WTC11 (cell line): ENCODE measurements around the gene EFCAB5. TPM values are rescaled to one million over a fixed set of nuclear protein-coding genes. Genes with fewer than 3 reads are reported as not detected.

Experiments
- ATAC-seq: fragments of 200-7000 bp; cut with Tn5 transposase; 2 replicates; pipeline ENCODE4 v1.10.0; 2021; ENCODE audit warnings: mild to moderate bottlenecking, moderate library complexity
- CTCF ChIA-PET: fragments of 300-600 bp; sonication (Branson Sonifier 250); formaldehyde crosslinking; loops from one replicate; lab custom pipeline; 2021; ENCODE audit warnings: antibody characterized with exemption; lab: Charles Lee
- POLR2A ChIA-PET: fragments of 350-600 bp; sonication (Branson Sonifier 250); formaldehyde crosslinking; loops from one replicate; lab custom pipeline; 2021; ENCODE audit warnings: antibody characterized with exemption; lab: Charles Lee
- DNase-seq: peaks from one replicate; pipeline ENCODE4 v3.0.0; 2021; ENCODE audit warnings: low spot score
- H3K27ac Mint-ChIP-seq: 2 replicates; pipeline ENCODE4 v1.8.0; 2021; ENCODE audit warnings: mixed read lengths
- H3K27me3 Mint-ChIP-seq: 2 replicates; pipeline ENCODE4 v1.8.0; 2021; ENCODE audit warnings: low read depth, mild to moderate bottlenecking, moderate library complexity, mixed read lengths
- H3K36me3 Mint-ChIP-seq: 2 replicates; pipeline ENCODE4 v1.8.0; 2021; ENCODE audit warnings: mixed read lengths
- H3K4me1 Mint-ChIP-seq: 2 replicates; pipeline ENCODE4 v1.8.0; 2022; ENCODE audit warnings: mixed read lengths
- H3K4me3 Mint-ChIP-seq: 2 replicates; pipeline ENCODE4 v1.8.0; 2021; ENCODE audit warnings: mild to moderate bottlenecking, moderate library complexity, mixed read lengths
- H3K9me3 Mint-ChIP-seq: 2 replicates; pipeline ENCODE4 v1.8.0; 2021; ENCODE audit warnings: mixed read lengths
- ARID4B ChIP-seq: sonication (generic); formaldehyde crosslinking; IDR thresholded peaks from 2 replicates; pipeline ENCODE4 v1.8.0; 2023; ENCODE audit warnings: missing genetic modification reagents, mild to moderate bottlenecking, borderline replicate concordance
- CDX4 ChIP-seq: fragments of 250-450 bp; sonication (Bioruptor Pico); IDR thresholded peaks from 2 replicates; pipeline ENCODE4 v1.9.0; 2021; ENCODE audit warnings: moderate library complexity, mild to moderate bottlenecking, inconsistent platforms, borderline replicate concordance
- E2F1 ChIP-seq: sonication (generic); formaldehyde crosslinking; IDR thresholded peaks from 2 replicates; pipeline ENCODE4 v1.8.0; 2022; ENCODE audit warnings: mild to moderate bottlenecking, missing genetic modification reagents
- E2F4 ChIP-seq: sonication (generic); formaldehyde crosslinking; IDR thresholded peaks from 2 replicates; pipeline ENCODE4 v1.8.1; 2022; ENCODE audit warnings: low read depth, mild to moderate bottlenecking, moderate library complexity, missing genetic modification reagents, borderline replicate concordance
- ELF4 ChIP-seq: sonication (generic); formaldehyde crosslinking; IDR thresholded peaks from 2 replicates; pipeline ENCODE4 v1.8.1; 2022; ENCODE audit warnings: low read depth, mild to moderate bottlenecking, moderate library complexity, missing genetic modification reagents
- EMX1 ChIP-seq: fragments of 250-450 bp; sonication (Bioruptor Pico); IDR thresholded peaks from 2 replicates; pipeline ENCODE4 v1.8.0; 2021; ENCODE audit warnings: mild to moderate bottlenecking
- FOXJ3 ChIP-seq: sonication (generic); formaldehyde crosslinking; IDR thresholded peaks from 2 replicates; pipeline ENCODE4 v1.9.0; 2021; ENCODE audit warnings: missing genetic modification reagents, mild to moderate bottlenecking, borderline replicate concordance
- GABPB1 ChIP-seq: sonication (generic); formaldehyde crosslinking; IDR thresholded peaks from 2 replicates; pipeline ENCODE4 v1.8.1; 2023; ENCODE audit warnings: mild to moderate bottlenecking, missing genetic modification reagents
- HMGA2 ChIP-seq: fragments of 250-450 bp; sonication (Bioruptor Pico); IDR thresholded peaks from 2 replicates; pipeline ENCODE4 v1.4.0; 2021; ENCODE audit warnings: mild to moderate bottlenecking, moderate library complexity
- HMGXB4 ChIP-seq: sonication (generic); formaldehyde crosslinking; IDR thresholded peaks from 2 replicates; pipeline ENCODE4 v1.8.1; 2023; ENCODE audit warnings: mild to moderate bottlenecking, moderate library complexity, missing genetic modification reagents
- IRF2 ChIP-seq: sonication (generic); formaldehyde crosslinking; IDR thresholded peaks from 2 replicates; pipeline ENCODE4 v1.8.0; 2022; ENCODE audit warnings: low read depth, missing genetic modification reagents, borderline replicate concordance
- JAZF1 ChIP-seq: fragments of 250-450 bp; sonication (Bioruptor Pico); IDR thresholded peaks from 2 replicates; pipeline ENCODE4 v1.9.0; 2021; ENCODE audit warnings: moderate library complexity, mild to moderate bottlenecking, inconsistent platforms
- MAX ChIP-seq: sonication (generic); formaldehyde crosslinking; IDR thresholded peaks from 2 replicates; pipeline ENCODE4 v1.8.0; 2022; ENCODE audit warnings: mild to moderate bottlenecking, missing genetic modification reagents
- NFATC4 ChIP-seq: fragments of 250-450 bp; sonication (Bioruptor Pico); IDR thresholded peaks from 2 replicates; pipeline ENCODE4 v1.9.0; 2021; ENCODE audit warnings: mild to moderate bottlenecking
- SMAD4 ChIP-seq: sonication (generic); formaldehyde crosslinking; IDR thresholded peaks from 2 replicates; pipeline ENCODE4 v1.8.0; 2022; ENCODE audit warnings: mild to moderate bottlenecking, missing genetic modification reagents
- STAT6 ChIP-seq: sonication (generic); formaldehyde crosslinking; conservative IDR thresholded peaks from 2 replicates; pipeline ENCODE4 v1.8.1; 2023; ENCODE audit warnings: mild to moderate bottlenecking, low read depth, missing genetic modification reagents, moderate library complexity
- TP53 ChIP-seq: sonication (generic); formaldehyde crosslinking; IDR thresholded peaks from 2 replicates; pipeline ENCODE4 v1.8.1; 2023; ENCODE audit warnings: mild to moderate bottlenecking, missing genetic modification reagents
- USF2 ChIP-seq: sonication (generic); formaldehyde crosslinking; IDR thresholded peaks from 2 replicates; pipeline ENCODE4 v1.8.1; 2023; ENCODE audit warnings: mild to moderate bottlenecking, missing genetic modification reagents, moderate library complexity
- total RNA-seq: library from RNA; stranded (reverse); gene quantifications from 3 replicates; pipeline ENCODE4 v1.2.3, GENCODE V29; 2021

The EFCAB5 gene
- total RNA-seq, 1 experiment from 2014 or later: 0.59 TPM

GRCh38 chr17:29924786-29925185 lies 16.6 kb upstream of the EFCAB5 start (continued):
- TF ChIP-seq E2F4 (CRISPR knock-in tag) (no peak), GABPB1 (no peak), E2F1 (CRISPR knock-in tag) (no peak), ARID4B (no peak)
- TF ChIP-seq, all 79 proteins: peak for 0

GRCh38 chr17:29927546-29927945 lies 13.9 kb upstream of the EFCAB5 start:
- Mint-ChIP-seq H3K27ac (no peak overlapping the region), H3K9me3 (no peaks in the 10 kb centered on the region), H3K4me3 (no peak overlapping the region), H3K27me3 (no peaks in the 10 kb centered on the region), H3K36me3 (no peaks in the 10 kb centered on the region), H3K4me1 (peaks cover 12% of the 10 kb centered on the region)
- TF ChIP-seq TP53 (no peak), JAZF1 (CRISPR knock-in tag) (no peak), HMGA2 (no peak), CDX4 (CRISPR knock-in tag) (no peak), ELF4 (CRISPR knock-in tag) (no peak), SMAD4 (CRISPR knock-in tag) (no peak), NFATC4 (CRISPR knock-in tag) (no peak), MAX (CRISPR knock-in tag) (no peak), E2F4 (CRISPR knock-in tag) (no peak), USF2 (no peak), HMGXB4 (CRISPR knock-in tag) (no peak), FOXJ3 (CRISPR knock-in tag) (no peak), STAT6 (CRISPR knock-in tag) (no peak), EMX1 (CRISPR knock-in tag) (no peak), IRF2 (CRISPR knock-in tag) (no peak)
- ChIA-PET CTCF (interaction anchor here (1.2 to 2.3 kb wide), 2 partner anchors 166 to 288 kb away, joined by 4 to 7 read pairs; no protein-coding TSS in a partner anchor), POLR2A (no interaction called here)
- no peak for ATAC-seq
- no peak for DNase-seq
